Measurements from ENCODE around the gene SSC4D. TPM values are rescaled to one million over a fixed set of nuclear protein-coding genes. Genes with fewer than 3 reads are reported as not detected.
A peak's percentile ranks its signal among the peaks of the same experiment; 100 is the strongest.

The SSC4D gene
- total and polyA plus RNA-seq, 9 of the 15 experiments (the other 6 are each of a cell fraction or from before 2014, with no cell fraction given): 0.06 to 1.1 (median 0.85) TPM; not detected in 1

DNA sequence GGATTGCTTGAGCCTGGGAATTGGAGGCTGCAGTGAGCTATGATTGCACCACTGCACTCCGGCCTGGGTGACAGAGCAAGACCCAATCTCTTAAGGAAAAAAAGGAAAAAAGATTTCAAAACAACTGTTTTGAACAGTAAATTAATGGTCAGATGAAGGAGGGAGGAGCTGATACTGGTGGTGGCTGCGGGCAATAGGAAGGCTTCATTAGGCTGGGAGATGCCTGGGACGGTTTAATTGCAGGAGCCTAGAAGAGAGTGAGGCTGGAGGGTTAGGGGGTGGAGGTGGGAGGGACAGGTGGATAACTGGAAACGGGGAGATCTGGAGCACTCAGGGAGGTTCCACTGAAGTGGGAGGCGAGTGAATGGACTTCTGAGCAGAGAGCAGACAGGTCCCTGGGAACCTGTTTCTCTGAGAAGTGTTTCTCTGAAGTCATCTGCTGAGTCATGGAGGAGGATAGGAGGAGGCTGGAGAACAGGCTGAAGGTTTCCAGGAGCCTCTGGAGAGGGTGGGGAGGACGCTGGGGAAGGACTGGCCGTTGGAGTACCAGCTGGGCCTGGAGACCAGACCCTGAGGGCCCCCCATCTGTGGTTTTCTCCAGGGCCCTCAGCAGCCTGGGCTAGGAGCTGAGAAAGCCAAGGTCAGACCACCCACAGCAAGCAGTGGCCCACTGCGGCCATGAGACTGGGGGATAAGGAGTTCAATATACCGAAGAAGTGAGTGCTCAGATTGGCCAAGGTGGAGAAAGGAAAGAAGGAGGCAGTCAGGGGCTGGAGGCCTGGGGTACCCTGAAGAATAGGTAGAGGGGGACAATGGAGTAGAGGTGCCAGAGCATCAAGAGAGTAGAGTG, 36.3 kb downstream of the SSC4D start (continued):
- TF ChIP-seq CHD4 (IDR thresholded peaks at IDR 0.05; ENCODE audit: insufficient read depth, insufficient replicate concordance, low read depth, low read length, poor library complexity, severe bottlenecking) (no peak), POLR3A (IDR thresholded peaks at IDR 0.05; ENCODE audit: borderline replicate concordance, extremely low read depth, insufficient read depth, insufficient read length) (no peak), ASH1L (IDR thresholded peaks at IDR 0.05; ENCODE audit: borderline replicate concordance, low read depth, partially characterized antibody) (peak; percentile 20), POLR2AphosphoS2 (IDR thresholded peaks at IDR 0.05; ENCODE audit: low read length) (no peak), CCNT2 (IDR thresholded peaks at IDR 0.05; ENCODE audit: borderline replicate concordance, extremely low read depth, insufficient read length, low read depth, low read length) (no peak), ZNF311 (CRISPR knock-in tag; IDR thresholded peaks at IDR 0.05) (no peak), ZBED1 (IDR thresholded peaks at IDR 0.05) (no peak), NR4A1 (CRISPR knock-in tag; IDR thresholded peaks at IDR 0.05) (no peak), NR4A1 (tag; IDR thresholded peaks at IDR 0.05) (peak; percentile 93), NUFIP1 (IDR thresholded peaks at IDR 0.05; ENCODE audit: partially characterized antibody) (no peak), ZNF140 (CRISPR knock-in tag; IDR thresholded peaks at IDR 0.05) (no peak), ZNF445 (CRISPR knock-in tag; IDR thresholded peaks at IDR 0.05; ENCODE audit: low read depth) (no peak), TBL1XR1 (IDR thresholded peaks at IDR 0.05; ENCODE audit: low read length in 2 of 2) (peak in 1 of 2 experiments; percentile 38; a peak in 1 of 4 replicates), CBX2 (IDR thresholded peaks at IDR 0.05; ENCODE audit: insufficient read depth, low read length, poor library complexity, severe bottlenecking) (no peak), XRCC3 (IDR thresholded peaks at IDR 0.05) (no peak), MEF2A (IDR thresholded peaks at IDR 0.05; ENCODE audit: control insufficient read depth, low read depth, low read length) (no peak), SP2 (IDR thresholded peaks at IDR 0.05; ENCODE audit: extremely low read depth, low read depth, low read length, poor library complexity, severe bottlenecking) (peak; percentile 14), BACH1 (tag; IDR thresholded peaks at IDR 0.05) (peak; percentile 96), HEY1 (CRISPR knock-in tag; IDR thresholded peaks at IDR 0.05; ENCODE audit: borderline replicate concordance) (0 out of 2 replicates have a peak, but pooled peaks have one; percentile 72), ZNF324 (CRISPR knock-in tag; IDR thresholded peaks at IDR 0.05) (0 out of 2 replicates have a peak, but pooled peaks have one; percentile 28)
- TF ChIP-seq, protein P1, sequence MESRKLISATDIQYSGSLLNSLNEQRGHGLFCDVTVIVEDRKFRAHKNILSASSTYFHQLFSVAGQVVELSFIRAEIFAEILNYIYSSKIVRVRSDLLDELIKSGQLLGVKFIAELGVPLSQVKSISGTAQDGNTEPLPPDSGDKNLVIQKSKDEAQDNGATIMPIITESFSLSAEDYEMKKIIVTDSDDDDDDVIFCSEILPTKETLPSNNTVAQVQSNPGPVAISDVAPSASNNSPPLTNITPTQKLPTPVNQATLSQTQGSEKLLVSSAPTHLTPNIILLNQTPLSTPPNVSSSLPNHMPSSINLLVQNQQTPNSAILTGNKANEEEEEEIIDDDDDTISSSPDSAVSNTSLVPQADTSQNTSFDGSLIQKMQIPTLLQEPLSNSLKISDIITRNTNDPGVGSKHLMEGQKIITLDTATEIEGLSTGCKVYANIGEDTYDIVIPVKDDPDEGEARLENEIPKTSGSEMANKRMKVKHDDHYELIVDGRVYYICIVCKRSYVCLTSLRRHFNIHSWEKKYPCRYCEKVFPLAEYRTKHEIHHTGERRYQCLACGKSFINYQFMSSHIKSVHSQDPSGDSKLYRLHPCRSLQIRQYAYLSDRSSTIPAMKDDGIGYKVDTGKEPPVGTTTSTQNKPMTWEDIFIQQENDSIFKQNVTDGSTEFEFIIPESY (CRISPR knock-in tag; IDR thresholded peaks at IDR 0.05): no peak
- TF ChIP-seq, protein P2, sequence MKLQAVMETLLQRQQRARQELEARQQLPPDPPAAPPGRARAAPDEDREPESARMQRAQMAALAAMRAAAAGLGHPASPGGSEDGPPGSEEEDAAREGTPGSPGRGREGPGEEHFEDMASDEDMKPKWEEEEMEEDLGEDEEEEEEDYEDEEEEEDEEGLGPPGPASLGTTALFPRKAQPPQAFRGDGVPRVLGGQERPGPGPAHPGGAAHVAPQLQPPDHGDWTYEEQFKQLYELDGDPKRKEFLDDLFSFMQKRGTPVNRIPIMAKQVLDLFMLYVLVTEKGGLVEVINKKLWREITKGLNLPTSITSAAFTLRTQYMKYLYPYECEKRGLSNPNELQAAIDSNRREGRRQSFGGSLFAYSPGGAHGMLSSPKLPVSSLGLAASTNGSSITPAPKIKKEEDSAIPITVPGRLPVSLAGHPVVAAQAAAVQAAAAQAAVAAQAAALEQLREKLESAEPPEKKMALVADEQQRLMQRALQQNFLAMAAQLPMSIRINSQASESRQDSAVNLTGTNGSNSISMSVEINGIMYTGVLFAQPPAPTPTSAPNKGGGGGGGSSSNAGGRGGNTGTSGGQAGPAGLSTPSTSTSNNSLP (IDR thresholded peaks at IDR 0.05; ENCODE audit: borderline replicate concordance, low read depth, low read length): no peak
- TF ChIP-seq, protein P3, sequence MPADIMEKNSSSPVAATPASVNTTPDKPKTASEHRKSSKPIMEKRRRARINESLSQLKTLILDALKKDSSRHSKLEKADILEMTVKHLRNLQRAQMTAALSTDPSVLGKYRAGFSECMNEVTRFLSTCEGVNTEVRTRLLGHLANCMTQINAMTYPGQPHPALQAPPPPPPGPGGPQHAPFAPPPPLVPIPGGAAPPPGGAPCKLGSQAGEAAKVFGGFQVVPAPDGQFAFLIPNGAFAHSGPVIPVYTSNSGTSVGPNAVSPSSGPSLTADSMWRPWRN (IDR thresholded peaks at IDR 0.05; ENCODE audit: low read depth): peak; percentile 49; the same call in 1 of the 2 replicates

Measured in K562 (cell line).